PC-3 (cell line): ENCODE data around the gene CYP46A1.

Source experiments
- EZH2 ChIP-seq: fragments of 300-600 bp; sonication (generic); IDR thresholded peaks from one replicate; pipeline ENCODE4 v1.6.1; 2017; ENCODE audit warnings: antibody characterized with exemption, mild to moderate bottlenecking, low read length; ENCODE audit not compliant: unreplicated experiment
- EZH2phosphoT487 ChIP-seq: fragments of 300-600 bp; sonication (generic); IDR thresholded peaks from 2 replicates; pipeline ENCODE4 v1.6.1; 2018; ENCODE audit warnings: mild to moderate bottlenecking, antibody characterized with exemption, low read length, borderline replicate concordance
- TF ChIP-seq, protein P1 (sequence below): fragments of 300-600 bp; sonication (generic); conservative IDR thresholded peaks from 2 replicates; pipeline ENCODE4 v1.5.1; 2017; ENCODE audit warnings: antibody characterized with exemption, low read depth, mild to moderate bottlenecking, low read length

DNA sequence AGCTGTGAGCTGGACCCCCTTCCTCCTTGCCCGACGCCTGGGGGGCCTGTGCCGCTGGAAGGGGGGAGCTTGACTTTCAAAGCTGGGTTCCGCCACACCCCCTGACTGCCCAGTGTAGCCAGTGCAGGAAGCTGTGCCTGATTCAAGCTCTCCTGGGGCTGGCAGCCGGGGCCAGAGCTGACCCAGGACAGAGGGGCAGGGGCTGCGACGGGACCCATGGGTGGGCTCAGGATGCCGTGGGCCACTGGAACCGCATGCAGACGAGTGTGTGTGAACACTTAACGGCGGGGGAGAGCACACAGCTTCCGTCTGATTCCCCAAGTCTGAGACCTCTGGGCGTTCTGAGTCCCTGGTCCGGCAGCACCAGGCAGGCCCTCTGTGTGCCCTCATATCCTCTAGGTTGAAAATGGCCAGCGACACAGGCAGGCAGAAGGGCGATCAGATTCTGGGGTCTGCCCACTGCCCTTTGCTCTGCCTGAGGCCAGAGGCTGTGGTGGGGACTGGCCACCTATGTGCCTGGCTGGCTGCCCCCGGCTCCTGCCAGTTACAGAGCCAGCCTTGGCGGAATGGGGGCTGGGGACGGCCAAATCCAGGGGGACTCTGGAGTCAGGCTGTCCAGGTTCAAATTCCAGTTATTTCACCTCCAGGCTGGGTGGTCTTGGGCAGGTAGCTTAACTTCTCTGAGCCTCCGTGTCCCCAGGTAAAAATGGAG lies 54.0 kb downstream of the CYP46A1 start:
- TF ChIP-seq, protein P1, sequence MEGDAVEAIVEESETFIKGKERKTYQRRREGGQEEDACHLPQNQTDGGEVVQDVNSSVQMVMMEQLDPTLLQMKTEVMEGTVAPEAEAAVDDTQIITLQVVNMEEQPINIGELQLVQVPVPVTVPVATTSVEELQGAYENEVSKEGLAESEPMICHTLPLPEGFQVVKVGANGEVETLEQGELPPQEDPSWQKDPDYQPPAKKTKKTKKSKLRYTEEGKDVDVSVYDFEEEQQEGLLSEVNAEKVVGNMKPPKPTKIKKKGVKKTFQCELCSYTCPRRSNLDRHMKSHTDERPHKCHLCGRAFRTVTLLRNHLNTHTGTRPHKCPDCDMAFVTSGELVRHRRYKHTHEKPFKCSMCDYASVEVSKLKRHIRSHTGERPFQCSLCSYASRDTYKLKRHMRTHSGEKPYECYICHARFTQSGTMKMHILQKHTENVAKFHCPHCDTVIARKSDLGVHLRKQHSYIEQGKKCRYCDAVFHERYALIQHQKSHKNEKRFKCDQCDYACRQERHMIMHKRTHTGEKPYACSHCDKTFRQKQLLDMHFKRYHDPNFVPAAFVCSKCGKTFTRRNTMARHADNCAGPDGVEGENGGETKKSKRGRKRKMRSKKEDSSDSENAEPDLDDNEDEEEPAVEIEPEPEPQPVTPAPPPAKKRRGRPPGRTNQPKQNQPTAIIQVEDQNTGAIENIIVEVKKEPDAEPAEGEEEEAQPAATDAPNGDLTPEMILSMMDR: no peak
- TF ChIP-seq EZH2 (no peak), EZH2phosphoT487 (no peak)
